MM.1S (cell line): ENCODE results near the gene ZNF490.

ENCODE experiments used
- DNase-seq: peaks from one replicate; pipeline ENCODE4 v3.0.0-alpha.2; 2015
- H2AFZ ChIP-seq: fragments of 300-600 bp; sonication (generic); 2 replicates; pipeline ENCODE4 v1.6.0; 2016; ENCODE audit warnings: antibody characterized with exemption, low read length
- H3F3A ChIP-seq: fragments of 300-600 bp; sonication (generic); 2 replicates; pipeline ENCODE4 v1.6.1; 2016; ENCODE audit warnings: mild to moderate bottlenecking, antibody characterized with exemption, low read length, moderate library complexity, mixed read lengths; ENCODE audit not compliant: insufficient read depth
- H3K27ac ChIP-seq: fragments of 300-600 bp; sonication (generic); 2 replicates; pipeline ENCODE4 v1.5.1; 2016; ENCODE audit warnings: mild to moderate bottlenecking, low read length
- H3K27me3 ChIP-seq: fragments of 300-600 bp; sonication (generic); replicated peaks from 2 replicates; pipeline ENCODE4 v1.6.0; 2016; ENCODE audit warnings: low read length; ENCODE audit not compliant: insufficient read depth
- H3K36me3 ChIP-seq: fragments of 300-600 bp; sonication (generic); replicated peaks from 2 replicates; pipeline ENCODE4 v1.6.1; 2016; ENCODE audit warnings: mild to moderate bottlenecking, low read length, mixed read lengths; ENCODE audit not compliant: insufficient read depth
- H3K4me1 ChIP-seq: fragments of 300-600 bp; sonication (generic); 2 replicates; pipeline ENCODE4 v1.6.1; 2016; ENCODE audit warnings: low read length, mixed read lengths
- H3K4me2 ChIP-seq: fragments of 300-600 bp; sonication (generic); 2 replicates; pipeline ENCODE4 v1.6.0; 2016; ENCODE audit warnings: low read depth, low read length
- H3K4me3 ChIP-seq: fragments of 300-600 bp; sonication (generic); 2 replicates; pipeline ENCODE4 v1.5.1; 2016; ENCODE audit warnings: low read length, mixed read lengths
- H3K79me2 ChIP-seq: fragments of 300-600 bp; sonication (generic); 2 replicates; pipeline ENCODE4 v1.6.1; 2016; ENCODE audit warnings: mixed run types, low read length, mixed read lengths
- H3K9ac ChIP-seq: fragments of 300-600 bp; sonication (generic); 2 replicates; pipeline ENCODE4 v1.6.1; 2016; ENCODE audit warnings: low read length, mixed read lengths
- H3K9me2 ChIP-seq: fragments of 300-600 bp; sonication (generic); replicated peaks from 2 replicates; pipeline ENCODE4 v1.6.1; 2016; ENCODE audit warnings: mild to moderate bottlenecking, low read length, mixed read lengths; ENCODE audit not compliant: insufficient read depth
- H3K9me3 ChIP-seq: fragments of 300-600 bp; sonication (generic); replicated peaks from 2 replicates; pipeline ENCODE4 v1.6.1; 2016; ENCODE audit warnings: mild to moderate bottlenecking, low read length, mixed read lengths; ENCODE audit not compliant: insufficient read depth
- H4K20me1 ChIP-seq: fragments of 300-600 bp; sonication (generic); 2 replicates; pipeline ENCODE4 v1.6.1; 2016; ENCODE audit warnings: mild to moderate bottlenecking, low read length, moderate library complexity, mixed read lengths; ENCODE audit not compliant: insufficient read depth
- EZH2 ChIP-seq: fragments of 300-600 bp; sonication (generic); optimal IDR thresholded peaks from 2 replicates; pipeline ENCODE3; 2017; ENCODE audit warnings: low read depth, mild to moderate bottlenecking, antibody characterized with exemption, low read length, mixed read lengths
- EZH2phosphoT487 ChIP-seq: fragments of 300-600 bp; sonication (generic); IDR thresholded peaks from 2 replicates; pipeline ENCODE4 v1.6.1; 2018; ENCODE audit warnings: antibody characterized with exemption, low read length
- TF ChIP-seq, protein P1 (sequence below): fragments of 300-600 bp; sonication (generic); IDR thresholded peaks from 2 replicates; pipeline ENCODE4 v1.5.1; 2016; ENCODE audit warnings: antibody characterized with exemption, low read length, mixed read lengths

The ZNF490 gene

DNA sequence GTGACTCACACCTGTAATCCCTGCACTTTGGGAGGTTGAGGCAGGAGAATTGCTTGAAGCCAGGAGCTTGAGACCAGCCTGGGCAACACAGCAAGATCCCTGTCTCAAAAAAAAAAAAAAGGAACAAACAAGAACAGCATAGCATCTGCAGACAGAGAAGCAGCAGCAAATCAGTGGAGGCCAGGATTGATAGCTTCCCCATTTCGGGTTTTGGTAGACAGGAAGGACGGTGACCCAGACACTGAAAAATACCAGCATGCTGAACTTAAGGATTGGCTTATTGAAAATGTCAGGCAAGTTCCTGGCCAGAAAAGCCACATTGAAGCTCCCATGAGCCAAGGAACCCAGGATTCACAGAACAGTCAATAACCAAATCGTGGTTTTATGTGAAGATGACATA, 3.0 kb downstream of the ZNF490 start:
- no peaks in the 10 kb centered on the region for H3K9me3 ChIP-seq
- no peaks in the 10 kb centered on the region for H4K20me1 ChIP-seq
- H3K36me3 ChIP-seq = no peaks in the 10 kb centered on the region
- no peak overlapping the region for H3K4me3 ChIP-seq
- peaks cover 27% of the 10 kb centered on the region for H3F3A ChIP-seq
- H3K79me2 ChIP-seq = peaks cover 60% of the 10 kb centered on the region
- DNase-seq = no peak
- H3K4me1 ChIP-seq = peaks cover 26% of the 10 kb centered on the region; the same call in 1 of the 2 replicates
- TF ChIP-seq EZH2 (no peak), EZH2phosphoT487 (no peak)
- TF ChIP-seq, protein P1, sequence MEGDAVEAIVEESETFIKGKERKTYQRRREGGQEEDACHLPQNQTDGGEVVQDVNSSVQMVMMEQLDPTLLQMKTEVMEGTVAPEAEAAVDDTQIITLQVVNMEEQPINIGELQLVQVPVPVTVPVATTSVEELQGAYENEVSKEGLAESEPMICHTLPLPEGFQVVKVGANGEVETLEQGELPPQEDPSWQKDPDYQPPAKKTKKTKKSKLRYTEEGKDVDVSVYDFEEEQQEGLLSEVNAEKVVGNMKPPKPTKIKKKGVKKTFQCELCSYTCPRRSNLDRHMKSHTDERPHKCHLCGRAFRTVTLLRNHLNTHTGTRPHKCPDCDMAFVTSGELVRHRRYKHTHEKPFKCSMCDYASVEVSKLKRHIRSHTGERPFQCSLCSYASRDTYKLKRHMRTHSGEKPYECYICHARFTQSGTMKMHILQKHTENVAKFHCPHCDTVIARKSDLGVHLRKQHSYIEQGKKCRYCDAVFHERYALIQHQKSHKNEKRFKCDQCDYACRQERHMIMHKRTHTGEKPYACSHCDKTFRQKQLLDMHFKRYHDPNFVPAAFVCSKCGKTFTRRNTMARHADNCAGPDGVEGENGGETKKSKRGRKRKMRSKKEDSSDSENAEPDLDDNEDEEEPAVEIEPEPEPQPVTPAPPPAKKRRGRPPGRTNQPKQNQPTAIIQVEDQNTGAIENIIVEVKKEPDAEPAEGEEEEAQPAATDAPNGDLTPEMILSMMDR = no peak
- no peak overlapping the region for H3K9ac ChIP-seq
- H3K27me3 ChIP-seq = no peaks in the 10 kb centered on the region
- H3K9me2 ChIP-seq = no peaks in the 10 kb centered on the region
- no peak overlapping the region for H3K27ac ChIP-seq
- no peak overlapping the region for H2AFZ ChIP-seq
- H3K4me2 ChIP-seq = no peak overlapping the region

DNA sequence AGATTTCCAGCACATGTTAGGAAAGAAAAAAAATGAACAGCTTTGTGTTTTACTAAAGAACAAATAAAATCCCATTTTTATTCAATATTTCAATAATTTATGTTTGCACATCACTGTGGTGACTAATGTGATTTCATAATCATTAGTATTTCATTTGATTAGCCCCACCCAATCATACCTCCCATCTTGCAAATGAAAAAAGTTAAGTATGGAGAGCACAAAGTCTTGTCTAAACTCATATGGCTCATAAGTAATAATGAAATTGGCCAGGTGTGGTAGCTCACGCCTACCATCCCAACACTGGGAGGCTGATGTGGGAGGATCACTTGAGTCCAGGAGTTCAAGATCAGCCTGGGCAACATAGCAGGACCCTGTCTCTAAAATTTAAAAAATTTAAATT, 3.8 kb downstream of the ZNF490 start:
- no peak overlapping the region for H3K4me3 ChIP-seq

DNA sequence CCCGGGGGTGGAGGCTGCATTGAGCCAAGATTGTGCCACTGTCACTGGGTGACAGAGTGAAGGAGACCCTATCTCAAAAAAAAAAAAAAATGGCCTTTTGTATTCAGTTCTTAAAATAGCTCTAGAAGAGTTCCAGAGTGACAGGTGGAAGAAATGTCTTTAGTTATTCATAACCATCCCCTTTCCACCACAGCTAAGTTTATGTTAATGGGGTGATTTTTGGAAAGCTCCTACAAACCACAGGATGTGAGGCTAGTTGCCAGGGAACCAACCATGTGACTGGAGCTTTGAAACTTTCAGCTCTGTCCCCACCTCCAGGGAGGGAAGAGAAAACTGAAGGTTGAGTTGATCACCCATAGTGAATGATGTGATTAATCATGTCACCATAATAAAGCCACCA, 6.9 kb downstream of the ZNF490 start:
- H3K4me2 ChIP-seq = peak overlapping the region; percentile 57; the same call in 1 of the 2 replicates
- no peaks in the 10 kb centered on the region for H3K36me3 ChIP-seq
- TF ChIP-seq, protein P1 = no peak
- TF ChIP-seq EZH2phosphoT487 (no peak), EZH2 (no peak)
- H3K9me2 ChIP-seq = no peaks in the 10 kb centered on the region
- H4K20me1 ChIP-seq = no peaks in the 10 kb centered on the region
- H3K79me2 ChIP-seq = peaks cover 35% of the 10 kb centered on the region
- H3K9ac ChIP-seq = no peak overlapping the region
- no peak overlapping the region for H2AFZ ChIP-seq
- 0 out of 2 replicates have a peak overlapping the region, but pooled peaks have one; percentile 29 for H3K4me3 ChIP-seq
- peak; percentile 84 for DNase-seq
- no peaks in the 10 kb centered on the region for H3K9me3 ChIP-seq
- H3F3A ChIP-seq = peaks cover 14% of the 10 kb centered on the region
- H3K4me1 ChIP-seq = peaks cover 17% of the 10 kb centered on the region; the same call in 1 of the 2 replicates
- H3K27me3 ChIP-seq = no peaks in the 10 kb centered on the region
- H3K27ac ChIP-seq = peak overlapping the region; percentile 90

More for the DNA sequence above, 3.8 kb downstream of the ZNF490 start:
- H3K4me2 ChIP-seq = no peak overlapping the region
- TF ChIP-seq, protein P1 = no peak
- TF ChIP-seq EZH2phosphoT487 (no peak), EZH2 (no peak)
- no peak overlapping the region for H3K27ac ChIP-seq
- no peaks in the 10 kb centered on the region for H4K20me1 ChIP-seq
- H3K9me3 ChIP-seq = no peaks in the 10 kb centered on the region
- H3K4me1 ChIP-seq = peaks cover 26% of the 10 kb centered on the region; the same call in 1 of the 2 replicates
- H3K36me3 ChIP-seq = no peaks in the 10 kb centered on the region
- no peak for DNase-seq
- no peaks in the 10 kb centered on the region for H3K27me3 ChIP-seq
- no peak overlapping the region for H2AFZ ChIP-seq
- H3K9ac ChIP-seq = no peak overlapping the region
- H3K79me2 ChIP-seq = peaks cover 61% of the 10 kb centered on the region
- no peaks in the 10 kb centered on the region for H3K9me2 ChIP-seq
- peaks cover 19% of the 10 kb centered on the region for H3F3A ChIP-seq
